22Rv1 (cell line): ENCODE measurements around the gene CSGALNACT2.

Source experiments
- CTCF ChIP-seq: fragments of 450-650 bp; IDR thresholded peaks from 2 replicates; pipeline ENCODE4 v1.5.1; 2017; ENCODE audit warnings: mild to moderate bottlenecking
- ZFX ChIP-seq: fragments of 450-650 bp; IDR thresholded peaks from 2 replicates; pipeline ENCODE4 v1.6.1; 2017; ENCODE audit warnings: antibody characterized with exemption, borderline replicate concordance

DNA sequence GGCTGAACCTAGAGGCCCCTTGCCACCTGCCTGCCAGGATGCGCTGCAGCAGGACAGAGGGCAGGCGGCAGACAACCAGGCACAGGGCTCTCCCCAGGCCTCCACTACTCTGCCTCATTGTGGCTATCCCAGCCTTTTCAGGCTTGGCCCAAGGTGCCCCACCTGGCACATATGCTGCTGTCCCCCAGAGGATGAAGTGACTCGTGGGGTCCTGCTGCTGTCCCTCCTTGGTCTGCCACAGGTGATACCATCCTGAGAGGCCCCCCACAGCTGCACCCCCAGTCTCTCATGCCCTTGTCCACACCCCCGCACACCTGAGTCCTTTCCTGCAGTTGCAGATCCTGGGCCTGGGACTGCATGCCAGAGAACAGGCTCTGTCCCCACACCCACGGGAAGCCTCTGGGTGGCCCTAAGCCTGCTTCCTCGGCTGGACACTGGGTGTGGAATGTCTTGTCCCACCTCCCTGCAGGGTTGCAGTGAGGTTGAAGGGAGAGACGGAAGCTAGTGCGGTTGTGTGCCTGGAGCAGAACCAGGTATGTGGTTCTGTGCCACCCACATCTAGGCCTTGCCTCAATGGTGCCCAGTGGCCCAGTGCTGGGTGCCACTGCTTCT lies 73.3 kb downstream of the CSGALNACT2 start:
- TF ChIP-seq CTCF (no peak), ZFX (no peak)
